ENCODE data around the gene LHCGR. TPM values are rescaled to one million over a fixed set of nuclear protein-coding genes. Genes with fewer than 3 reads are reported as not detected.

Gene LHCGR
- total RNA-seq, 2 experiments from 2014 or later: not detected

GRCh38 chr2:48774251-48774650 is 18.7 kb upstream of the LHCGR start:
- no peaks in the 10 kb centered on the region for H3K36me3 ChIP-seq (ENCODE audit: insufficient read depth, low read length)
- DNase-seq (ENCODE audit: low spot score): no peak
- POLR2A ChIA-PET: no interaction called here
- no peaks in the 10 kb centered on the region for H3K9me2 ChIP-seq (ENCODE audit: insufficient read depth, low read length)
- intact Hi-C loops (cut with micrococcal nuclease; ENCODE audit: unreplicated experiment): no loop called here
- no peaks in the 10 kb centered on the region for H3K4me1 ChIP-seq (ENCODE audit: insufficient read depth, low read length, poor library complexity, severe bottlenecking)
- no peak for TF ChIP-seq EZH2phosphoT487 (IDR thresholded peaks at IDR 0.05; ENCODE audit: borderline replicate concordance, low read depth, low read length)
- TF ChIP-seq, protein P1, sequence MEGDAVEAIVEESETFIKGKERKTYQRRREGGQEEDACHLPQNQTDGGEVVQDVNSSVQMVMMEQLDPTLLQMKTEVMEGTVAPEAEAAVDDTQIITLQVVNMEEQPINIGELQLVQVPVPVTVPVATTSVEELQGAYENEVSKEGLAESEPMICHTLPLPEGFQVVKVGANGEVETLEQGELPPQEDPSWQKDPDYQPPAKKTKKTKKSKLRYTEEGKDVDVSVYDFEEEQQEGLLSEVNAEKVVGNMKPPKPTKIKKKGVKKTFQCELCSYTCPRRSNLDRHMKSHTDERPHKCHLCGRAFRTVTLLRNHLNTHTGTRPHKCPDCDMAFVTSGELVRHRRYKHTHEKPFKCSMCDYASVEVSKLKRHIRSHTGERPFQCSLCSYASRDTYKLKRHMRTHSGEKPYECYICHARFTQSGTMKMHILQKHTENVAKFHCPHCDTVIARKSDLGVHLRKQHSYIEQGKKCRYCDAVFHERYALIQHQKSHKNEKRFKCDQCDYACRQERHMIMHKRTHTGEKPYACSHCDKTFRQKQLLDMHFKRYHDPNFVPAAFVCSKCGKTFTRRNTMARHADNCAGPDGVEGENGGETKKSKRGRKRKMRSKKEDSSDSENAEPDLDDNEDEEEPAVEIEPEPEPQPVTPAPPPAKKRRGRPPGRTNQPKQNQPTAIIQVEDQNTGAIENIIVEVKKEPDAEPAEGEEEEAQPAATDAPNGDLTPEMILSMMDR (conservative IDR thresholded peaks at IDR 0.05; ENCODE audit: low read length): no peak
- no peak overlapping the region for H3K4me2 ChIP-seq (ENCODE audit: low read length)
- BruUV-seq (replicated peaks): no TSS peak
- H3K9me3 ChIP-seq (ENCODE audit: low read length): no peaks in the 10 kb centered on the region
- H3K27ac ChIP-seq (ENCODE audit: low read depth, low read length, poor library complexity, severe bottlenecking): no peak overlapping the region
- no peaks in the 10 kb centered on the region for H3K79me2 ChIP-seq (ENCODE audit: insufficient read depth, low read depth, low read length)
- no peaks in the 10 kb centered on the region for H4K20me1 ChIP-seq (ENCODE audit: insufficient read depth, low read length)
- CTCF ChIA-PET (ENCODE audit: unreplicated experiment): interaction anchor here (0.6 kb wide), 1 partner anchor 1571 kb away, joined by 5 read pairs; no protein-coding TSS in a partner anchor
- no peak overlapping the region for H2AFZ ChIP-seq (ENCODE audit: low read length)
- no peak overlapping the region for H3K4me3 ChIP-seq (ENCODE audit: low read depth, low read length, poor library complexity, severe bottlenecking)

- H3K4me3 ChIP-seq (ENCODE audit: low read depth, low read length, poor library complexity, severe bottlenecking): no peak overlapping the region
- ChIA-PET POLR2A (no interaction called here), CTCF (ENCODE audit: unreplicated experiment) (no interaction called here)
- no peak for DNase-seq (ENCODE audit: low spot score)
- no peak overlapping the region for H3K27ac ChIP-seq (ENCODE audit: low read depth, low read length, poor library complexity, severe bottlenecking)
- H3K79me2 ChIP-seq (ENCODE audit: insufficient read depth, low read depth, low read length): no peaks in the 10 kb centered on the region
- intact Hi-C loops (cut with micrococcal nuclease; ENCODE audit: unreplicated experiment): no loop called here
- H3K4me2 ChIP-seq (ENCODE audit: low read length): no peak overlapping the region
- no TSS peak for BruUV-seq (replicated peaks)
- TF ChIP-seq, protein P1 (conservative IDR thresholded peaks at IDR 0.05; ENCODE audit: low read length): no peak
- TF ChIP-seq EZH2phosphoT487 (IDR thresholded peaks at IDR 0.05; ENCODE audit: borderline replicate concordance, low read depth, low read length): no peak
- H3K4me1 ChIP-seq (ENCODE audit: insufficient read depth, low read length, poor library complexity, severe bottlenecking): no peaks in the 10 kb centered on the region
- no peaks in the 10 kb centered on the region for H3K9me2 ChIP-seq (ENCODE audit: insufficient read depth, low read length)
- H4K20me1 ChIP-seq (ENCODE audit: insufficient read depth, low read length): no peaks in the 10 kb centered on the region
- no peaks in the 10 kb centered on the region for H3K9me3 ChIP-seq (ENCODE audit: low read length)
- H3K36me3 ChIP-seq (ENCODE audit: insufficient read depth, low read length): no peaks in the 10 kb centered on the region
- H2AFZ ChIP-seq (ENCODE audit: low read length): no peak overlapping the region
Measured at GRCh38 chr2:48771241-48772014, 15.9 kb upstream of the LHCGR start.

GRCh38 chr2:48770181-48770580 is 14.7 kb upstream of the LHCGR start:
- ChIA-PET POLR2A (no interaction called here), CTCF (ENCODE audit: unreplicated experiment) (no interaction called here)
- Histone ChIP-seq H2AFZ (ENCODE audit: low read length) (no peak overlapping the region), H3K36me3 (ENCODE audit: insufficient read depth, low read length) (no peaks in the 10 kb centered on the region), H3K4me3 (ENCODE audit: low read depth, low read length, poor library complexity, severe bottlenecking) (no peak overlapping the region), H3K4me2 (ENCODE audit: low read length) (no peak overlapping the region), H3K4me1 (ENCODE audit: insufficient read depth, low read length, poor library complexity, severe bottlenecking) (no peaks in the 10 kb centered on the region), H3K27ac (ENCODE audit: low read depth, low read length, poor library complexity, severe bottlenecking) (no peak overlapping the region), H3K9me2 (ENCODE audit: insufficient read depth, low read length) (no peaks in the 10 kb centered on the region), H3K79me2 (ENCODE audit: insufficient read depth, low read depth, low read length) (no peaks in the 10 kb centered on the region), H3K9me3 (ENCODE audit: low read length) (no peaks in the 10 kb centered on the region), H4K20me1 (ENCODE audit: insufficient read depth, low read length) (no peaks in the 10 kb centered on the region)
- no TSS peak for BruUV-seq (replicated peaks)
- no peak for DNase-seq (ENCODE audit: low spot score)
- TF ChIP-seq, protein P1 (conservative IDR thresholded peaks at IDR 0.05; ENCODE audit: low read length): no peak
- TF ChIP-seq EZH2phosphoT487 (IDR thresholded peaks at IDR 0.05; ENCODE audit: borderline replicate concordance, low read depth, low read length): no peak
- intact Hi-C loops (cut with micrococcal nuclease; ENCODE audit: unreplicated experiment): no loop called here
